Suprapubic skin (tissue), 4 donors: ENCODE measurements around the gene SLIT1. TPM values are rescaled to one million over a fixed set of nuclear protein-coding genes. Genes with fewer than 3 reads are reported as not detected.

ENCODE experiments used
- DNase-seq, 2 donors: peaks; one replicate each; pipeline ENCODE4 v3.0.0-alpha.2; 2019; ENCODE audit warnings: low spot score in 2 of 2
- H3K27ac ChIP-seq: fragments of 200-600 bp; sonication (generic); one replicate; pipeline ENCODE4 v1.5.1; 2019
- H3K27me3 ChIP-seq: fragments of 200-600 bp; sonication (generic); one replicate; pipeline ENCODE4 v1.5.1; 2019
- H3K36me3 ChIP-seq: fragments of 200-600 bp; sonication (generic); one replicate; pipeline ENCODE4 v1.5.1; 2019
- H3K4me1 ChIP-seq: fragments of 200-600 bp; sonication (generic); one replicate; pipeline ENCODE4 v1.5.1; 2019
- H3K4me3 ChIP-seq: fragments of 200-600 bp; sonication (generic); one replicate; pipeline ENCODE4 v1.5.1; 2019; ENCODE audit warnings: mild to moderate bottlenecking
- H3K9me3 ChIP-seq: fragments of 200-600 bp; sonication (generic); one replicate; pipeline ENCODE4 v1.5.1; 2019
- EP300 ChIP-seq: sonication (generic); formaldehyde crosslinking; IDR thresholded peaks from one replicate; pipeline ENCODE4 v1.6.1; 2017; ENCODE audit warnings: antibody characterized with exemption
- POLR2A ChIP-seq, 2 donors: fragments of 450-650 bp; IDR thresholded peaks; one replicate each; pipeline ENCODE4 v1.6.1; 2017; ENCODE audit warnings: antibody characterized with exemption in 2 of 2, mild to moderate bottlenecking in 2 of 2, moderate library complexity in 2 of 2
- POLR2AphosphoS5 ChIP-seq, 3 donors: sonication (generic); formaldehyde crosslinking; IDR thresholded peaks; one replicate each; pipeline ENCODE4 v1.6.1; 2017; ENCODE audit warnings: antibody characterized with exemption in 3 of 3
- WGBS: methylation state at CpG from one replicate; pipeline ENCODE4 v1.1.5; 2018; 5-methylcytosine and 5-hydroxymethylcytosine counted together
- total RNA-seq, 4 donors: library from RNA; depleted of rRNA; stranded (reverse); fragments of >200 nt; gene quantifications; one replicate each; pipeline ENCODE4 v1.1.0, GENCODE V29; 2016
- TF ChIP-seq, protein P1 (sequence below), 2 donors: fragments of 200-600 bp in 1 of 2; fragments of 450-650 bp in 1 of 2; sonication (generic) in 1 of 2; IDR thresholded peaks; one replicate each; pipeline ENCODE4 v1.5.1; 2016 to 2019; ENCODE audit warnings: antibody characterized with exemption in 2 of 2, mild to moderate bottlenecking in 1 of 2, moderate library complexity in 1 of 2

The SLIT1 gene
- total RNA-seq, 4 donors from 2014 or later = 0.10 to 0.40 (median 0.11) TPM; not detected in 1

DNA sequence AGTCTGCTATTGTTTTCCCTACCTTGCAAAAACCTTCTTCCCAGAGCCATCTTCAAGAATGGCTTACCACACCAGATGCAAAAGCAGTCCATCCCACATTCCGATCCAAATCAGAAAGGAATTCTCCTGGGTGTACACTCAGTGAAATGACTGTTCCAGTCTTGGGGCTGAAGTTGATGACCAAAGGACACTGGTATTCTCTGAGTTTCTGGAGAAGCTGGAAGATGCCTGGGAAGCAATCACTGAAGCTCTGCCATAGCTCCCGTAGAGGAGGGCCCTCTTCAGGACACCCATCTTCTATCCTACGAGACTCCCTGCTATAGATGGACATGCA lies 197.9 kb downstream of the SLIT1 start:
- Histone ChIP-seq H3K27ac (no peak overlapping the region), H3K36me3 (no peaks in the 10 kb centered on the region), H3K4me3 (no peak overlapping the region), H3K4me1 (no peaks in the 10 kb centered on the region), H3K27me3 (no peaks in the 10 kb centered on the region), H3K9me3 (no peaks in the 10 kb centered on the region)
- TF ChIP-seq EP300 = no peak
- 86% methylated on average over 3 of the region's 3 CpGs for WGBS
- no peak for DNase-seq

DNA sequence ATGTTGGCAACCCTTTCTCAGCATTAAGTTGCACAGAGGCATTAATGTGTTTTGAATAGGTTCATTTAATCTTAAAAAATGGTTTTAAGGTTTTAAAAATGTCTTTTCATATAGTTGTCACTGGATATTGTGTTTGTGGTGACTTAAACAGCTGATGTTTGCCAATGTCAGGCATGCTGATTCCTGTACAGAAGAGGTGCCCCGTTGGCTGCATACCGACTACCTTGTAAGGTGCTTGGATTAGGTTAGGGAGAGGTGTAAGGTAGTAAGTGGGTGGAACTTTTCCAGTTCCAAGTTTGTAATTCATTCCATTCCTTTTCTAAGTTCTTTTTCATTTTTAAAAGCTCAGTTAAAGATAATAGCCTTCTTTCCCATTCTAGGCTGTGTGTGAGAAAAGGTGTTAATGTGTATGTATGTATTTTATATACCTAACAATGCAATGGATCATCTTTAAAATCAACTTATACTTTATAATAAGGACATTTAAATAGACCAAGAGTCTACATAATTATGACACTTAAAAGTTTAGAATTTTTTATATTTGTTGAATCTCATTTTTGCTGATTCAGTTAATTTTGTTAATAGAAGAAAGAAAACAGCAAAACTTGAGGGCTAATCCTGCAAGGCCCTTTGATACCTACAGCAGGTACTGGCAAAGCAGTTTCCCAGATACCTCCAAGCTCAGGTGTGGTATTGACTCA lies 198.5 kb downstream of the SLIT1 start:
- TF ChIP-seq POLR2AphosphoS5 (IDR thresholded peaks at IDR 0.05) = no peak
- no peak for TF ChIP-seq POLR2A (IDR thresholded peaks at IDR 0.05)
- no peak for TF ChIP-seq EP300
- TF ChIP-seq, protein P1, sequence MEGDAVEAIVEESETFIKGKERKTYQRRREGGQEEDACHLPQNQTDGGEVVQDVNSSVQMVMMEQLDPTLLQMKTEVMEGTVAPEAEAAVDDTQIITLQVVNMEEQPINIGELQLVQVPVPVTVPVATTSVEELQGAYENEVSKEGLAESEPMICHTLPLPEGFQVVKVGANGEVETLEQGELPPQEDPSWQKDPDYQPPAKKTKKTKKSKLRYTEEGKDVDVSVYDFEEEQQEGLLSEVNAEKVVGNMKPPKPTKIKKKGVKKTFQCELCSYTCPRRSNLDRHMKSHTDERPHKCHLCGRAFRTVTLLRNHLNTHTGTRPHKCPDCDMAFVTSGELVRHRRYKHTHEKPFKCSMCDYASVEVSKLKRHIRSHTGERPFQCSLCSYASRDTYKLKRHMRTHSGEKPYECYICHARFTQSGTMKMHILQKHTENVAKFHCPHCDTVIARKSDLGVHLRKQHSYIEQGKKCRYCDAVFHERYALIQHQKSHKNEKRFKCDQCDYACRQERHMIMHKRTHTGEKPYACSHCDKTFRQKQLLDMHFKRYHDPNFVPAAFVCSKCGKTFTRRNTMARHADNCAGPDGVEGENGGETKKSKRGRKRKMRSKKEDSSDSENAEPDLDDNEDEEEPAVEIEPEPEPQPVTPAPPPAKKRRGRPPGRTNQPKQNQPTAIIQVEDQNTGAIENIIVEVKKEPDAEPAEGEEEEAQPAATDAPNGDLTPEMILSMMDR (IDR thresholded peaks at IDR 0.05) = no peak

DNA sequence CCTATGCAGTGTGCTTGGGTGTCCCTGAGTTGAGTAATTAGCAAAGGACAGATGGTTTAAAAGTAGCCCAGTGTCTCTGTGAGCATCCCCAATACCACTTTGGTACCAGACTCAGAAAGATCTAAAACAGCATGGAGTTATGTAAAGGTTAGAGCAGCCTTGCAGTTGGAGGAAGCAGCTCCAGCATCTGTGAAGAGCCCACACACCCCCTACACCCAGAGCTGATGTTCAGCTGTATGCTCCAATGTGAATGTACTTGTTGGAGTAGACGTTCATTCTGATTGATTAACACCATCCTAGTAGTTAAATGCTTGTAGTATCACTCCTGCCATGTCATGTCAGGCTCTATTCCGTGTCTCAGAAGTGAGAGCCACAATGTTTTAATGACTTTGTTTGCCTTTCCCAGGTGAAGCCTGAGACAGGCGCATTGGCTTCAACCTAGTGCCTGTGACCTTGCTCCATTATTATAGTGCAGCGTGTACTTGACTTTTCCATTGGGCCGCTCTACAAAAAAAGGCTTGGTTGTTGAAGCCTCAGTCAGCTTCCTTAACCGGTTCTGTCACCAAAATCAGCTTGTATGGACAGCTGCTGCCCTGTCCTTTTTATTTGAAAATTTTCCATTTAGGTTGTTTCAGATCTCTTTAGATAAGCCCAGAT lies 199.4 kb downstream of the SLIT1 start:
- Histone ChIP-seq H3K27ac (no peak overlapping the region), H3K27me3 (no peaks in the 10 kb centered on the region), H3K4me1 (no peaks in the 10 kb centered on the region), H3K36me3 (peaks cover 5% of the 10 kb centered on the region), H3K4me3 (no peak overlapping the region), H3K9me3 (no peaks in the 10 kb centered on the region)
- WGBS = 95% methylated on average over 6 of the region's 6 CpGs
- TF ChIP-seq, protein P1 (IDR thresholded peaks at IDR 0.05) = no peak
- TF ChIP-seq POLR2A (IDR thresholded peaks at IDR 0.05) (no peak), POLR2AphosphoS5 (IDR thresholded peaks at IDR 0.05) (no peak), EP300 (no peak)
- DNase-seq = no peak

More for the DNA sequence above, 198.5 kb downstream of the SLIT1 start:
- H3K4me3 ChIP-seq = no peak overlapping the region
- H3K27ac ChIP-seq = no peak overlapping the region
- H3K9me3 ChIP-seq = no peaks in the 10 kb centered on the region
- no peaks in the 10 kb centered on the region for H3K36me3 ChIP-seq
- 48% methylated on average over 2 of the region's 2 CpGs for WGBS
- DNase-seq = no peak
- H3K27me3 ChIP-seq = no peaks in the 10 kb centered on the region
- H3K4me1 ChIP-seq = no peaks in the 10 kb centered on the region

GRCh38 chr10:96984541-96985131 lies 201.1 kb downstream of the SLIT1 start:
- H3K9me3 ChIP-seq = no peaks in the 10 kb centered on the region
- no peak for DNase-seq
- TF ChIP-seq POLR2A (IDR thresholded peaks at IDR 0.05) = no peak
- no peak for TF ChIP-seq EP300
- TF ChIP-seq, protein P1 (IDR thresholded peaks at IDR 0.05) = no peak
- no peak for TF ChIP-seq POLR2AphosphoS5 (IDR thresholded peaks at IDR 0.05)
- no peak overlapping the region for H3K4me3 ChIP-seq
- no peaks in the 10 kb centered on the region for H3K27me3 ChIP-seq
- H3K4me1 ChIP-seq = no peaks in the 10 kb centered on the region
- 67% methylated on average over 14 of the region's 14 CpGs for whole genome bisulfite sequencing
- peaks cover 12% of the 10 kb centered on the region for H3K36me3 ChIP-seq
- H3K27ac ChIP-seq = no peak overlapping the region

DNA sequence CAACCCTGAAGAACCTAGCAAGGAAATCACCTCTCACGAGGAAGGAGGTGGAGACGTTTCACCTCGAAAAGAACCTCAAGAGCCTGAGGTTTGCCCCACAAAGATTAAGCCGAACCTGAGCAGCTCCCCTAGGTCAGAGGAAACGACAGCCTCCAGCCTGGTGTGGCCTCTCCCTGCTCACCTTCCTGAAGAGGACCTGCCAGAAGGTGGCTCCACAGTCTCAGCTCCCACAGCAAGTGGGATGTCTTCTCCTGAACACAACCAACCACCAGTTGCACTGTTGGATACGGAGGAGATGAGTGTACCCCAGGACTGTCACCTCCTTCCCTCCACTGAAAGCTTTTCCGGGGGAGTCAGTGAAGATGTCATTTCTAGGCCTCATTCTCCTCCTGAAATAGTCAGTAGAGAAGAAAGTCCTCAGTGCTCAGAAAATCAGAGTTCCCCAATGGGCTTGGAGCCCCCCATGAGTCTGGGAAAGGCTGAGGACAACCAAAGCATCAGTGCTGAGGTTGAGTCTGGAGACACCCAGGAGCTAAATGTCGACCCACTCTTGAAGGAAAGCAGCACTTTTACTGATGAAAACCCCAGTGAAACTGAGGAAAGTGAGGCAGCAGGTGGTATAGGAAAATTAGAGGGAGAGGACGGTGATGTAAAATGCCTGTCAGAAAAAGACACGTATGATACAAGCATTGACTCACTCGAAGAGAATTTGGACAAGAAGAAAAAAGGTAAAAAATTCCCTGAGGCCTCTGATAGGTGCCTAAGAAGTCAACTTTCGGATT lies 203.4 kb downstream of the SLIT1 start:
- TF ChIP-seq POLR2AphosphoS5 (IDR thresholded peaks at IDR 0.05) (no peak), POLR2A (IDR thresholded peaks at IDR 0.05) (no peak), EP300 (no peak)
- TF ChIP-seq, protein P1 (IDR thresholded peaks at IDR 0.05) = no peak
- Histone ChIP-seq H3K27me3 (no peaks in the 10 kb centered on the region), H3K9me3 (no peaks in the 10 kb centered on the region), H3K4me1 (no peaks in the 10 kb centered on the region), H3K36me3 (peaks cover 12% of the 10 kb centered on the region), H3K27ac (no peak overlapping the region), H3K4me3 (no peak overlapping the region)
- DNase-seq = no peak
- 96% methylated on average over 11 of the region's 12 CpGs for WGBS
